Measurements from ENCODE around the gene DIS3L2. TPM values are rescaled to one million over a fixed set of nuclear protein-coding genes. Genes with fewer than 3 reads are reported as not detected.
"Not testable (repeated sequence)": the region's sequence is repeated elsewhere in the genome, so short reads cannot be mapped to it uniquely, and the experiment has no call there.

The DIS3L2 gene
- total RNA-seq, 1 donor from 2014 or later = 20.6 TPM

GRCh38 chr2:231940795-231941194 lies 20.7 kb upstream of the DIS3L2 start:
- Histone ChIP-seq H3K4me3 (no peak overlapping the region), H3K4me1 (no peaks in the 10 kb centered on the region), H3K27me3 (no peaks in the 10 kb centered on the region), H3K9me3 (no peaks in the 10 kb centered on the region), H3K36me3 (no peaks in the 10 kb centered on the region), H3K27ac (no peak overlapping the region)
- DNase-seq (ENCODE audit: low spot score in 2 of 2) = peak in 1 of 2 donors; percentile 16
- intact Hi-C loops (cut with DNase I) = no loop called here
- TF ChIP-seq CTCF (IDR thresholded peaks at IDR 0.05) = no peak

- no peak overlapping the region for H3K4me3 ChIP-seq
- DNase-seq (ENCODE audit: low spot score in 2 of 2) = peak in 1 of 2 donors; percentile 58
These were observed 19.8 kb upstream of the DIS3L2 start for GRCh38 chr2:231941673-231942072.

GRCh38 chr2:231942180-231942579 lies 19.3 kb upstream of the DIS3L2 start:
- no peaks in the 10 kb centered on the region for H3K9me3 ChIP-seq
- DNase-seq (ENCODE audit: low spot score in 2 of 2) = no peak
- no peak for TF ChIP-seq CTCF (IDR thresholded peaks at IDR 0.05)
- no peak overlapping the region for H3K27ac ChIP-seq
- no peaks in the 10 kb centered on the region for H3K4me1 ChIP-seq
- no peak overlapping the region for H3K4me3 ChIP-seq
- H3K36me3 ChIP-seq = no peaks in the 10 kb centered on the region
- H3K27me3 ChIP-seq = no peaks in the 10 kb centered on the region
- intact Hi-C loops (cut with DNase I) = no loop called here

More at GRCh38 chr2:231941673-231942072, 19.8 kb upstream of the DIS3L2 start:
- Histone ChIP-seq H3K4me1 (no peaks in the 10 kb centered on the region), H3K27me3 (no peaks in the 10 kb centered on the region), H3K9me3 (no peaks in the 10 kb centered on the region), H3K36me3 (no peaks in the 10 kb centered on the region), H3K27ac (no peak overlapping the region)
- no peak for TF ChIP-seq CTCF (IDR thresholded peaks at IDR 0.05)
- intact Hi-C loops (cut with DNase I) = no loop called here

GRCh38 chr2:231946241-231946814 lies 15.2 kb upstream of the DIS3L2 start:
- no peak for DNase-seq (ENCODE audit: low spot score in 2 of 2)
- Histone ChIP-seq H3K27ac (no peak overlapping the region), H3K36me3 (no peaks in the 10 kb centered on the region), H3K4me3 (no peak overlapping the region), H3K27me3 (no peaks in the 10 kb centered on the region), H3K9me3 (no peaks in the 10 kb centered on the region), H3K4me1 (no peaks in the 10 kb centered on the region)
- intact Hi-C loops (cut with DNase I) = no loop called here
- no peak for TF ChIP-seq CTCF (IDR thresholded peaks at IDR 0.05)

GRCh38 chr2:231947112-231947511 lies 14.4 kb upstream of the DIS3L2 start:
- H3K36me3 ChIP-seq; H3K27me3 ChIP-seq; DNase-seq (ENCODE audit: low spot score in 2 of 2); intact Hi-C loops (cut with DNase I); H3K4me3 ChIP-seq; H3K4me1 ChIP-seq; H3K27ac ChIP-seq; H3K9me3 ChIP-seq: not testable (repeated sequence)

- no peak overlapping the region for H3K4me3 ChIP-seq
- DNase-seq (ENCODE audit: low spot score in 2 of 2) = no peak
- no peaks in the 10 kb centered on the region for H3K4me1 ChIP-seq
- intact Hi-C loops (cut with DNase I) = no loop called here
- no peak overlapping the region for H3K27ac ChIP-seq
- TF ChIP-seq CTCF (IDR thresholded peaks at IDR 0.05) = no peak
- H3K9me3 ChIP-seq = no peaks in the 10 kb centered on the region
- no peaks in the 10 kb centered on the region for H3K27me3 ChIP-seq
- H3K36me3 ChIP-seq = no peaks in the 10 kb centered on the region
These were observed 13.8 kb upstream of the DIS3L2 start for GRCh38 chr2:231947694-231948093.

All from ascending aorta (tissue), 2 donors.